GM19328 (cell line): ENCODE data around the gene LPIN3.
"Not testable (repeated sequence)": the region's sequence is repeated elsewhere in the genome, so short reads cannot be mapped to it uniquely, and the experiment has no call there.

Experiments
- ATAC-seq: cut with Tn5 transposase; IDR thresholded peaks from one replicate; pipeline ENCODE4 v1.9.1; 2021; ENCODE audit warnings: mild to moderate bottlenecking, moderate library complexity; ENCODE audit not compliant: unreplicated experiment

The LPIN3 gene, protein sequence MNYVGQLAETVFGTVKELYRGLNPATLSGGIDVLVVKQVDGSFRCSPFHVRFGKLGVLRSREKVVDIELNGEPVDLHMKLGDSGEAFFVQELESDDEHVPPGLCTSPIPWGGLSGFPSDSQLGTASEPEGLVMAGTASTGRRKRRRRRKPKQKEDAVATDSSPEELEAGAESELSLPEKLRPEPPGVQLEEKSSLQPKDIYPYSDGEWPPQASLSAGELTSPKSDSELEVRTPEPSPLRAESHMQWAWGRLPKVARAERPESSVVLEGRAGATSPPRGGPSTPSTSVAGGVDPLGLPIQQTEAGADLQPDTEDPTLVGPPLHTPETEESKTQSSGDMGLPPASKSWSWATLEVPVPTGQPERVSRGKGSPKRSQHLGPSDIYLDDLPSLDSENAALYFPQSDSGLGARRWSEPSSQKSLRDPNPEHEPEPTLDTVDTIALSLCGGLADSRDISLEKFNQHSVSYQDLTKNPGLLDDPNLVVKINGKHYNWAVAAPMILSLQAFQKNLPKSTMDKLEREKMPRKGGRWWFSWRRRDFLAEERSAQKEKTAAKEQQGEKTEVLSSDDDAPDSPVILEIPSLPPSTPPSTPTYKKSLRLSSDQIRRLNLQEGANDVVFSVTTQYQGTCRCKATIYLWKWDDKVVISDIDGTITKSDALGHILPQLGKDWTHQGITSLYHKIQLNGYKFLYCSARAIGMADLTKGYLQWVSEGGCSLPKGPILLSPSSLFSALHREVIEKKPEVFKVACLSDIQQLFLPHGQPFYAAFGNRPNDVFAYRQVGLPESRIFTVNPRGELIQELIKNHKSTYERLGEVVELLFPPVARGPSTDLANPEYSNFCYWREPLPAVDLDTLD

GRCh38 chr20:41340327-41341055 is at the start of gene LPIN3:
TSS of gene LPIN3 (plus strand) at chr20:41340821. CDS start at chr20:41345804, 4,983 bp downstream.
- no peak for ATAC-seq

DNA sequence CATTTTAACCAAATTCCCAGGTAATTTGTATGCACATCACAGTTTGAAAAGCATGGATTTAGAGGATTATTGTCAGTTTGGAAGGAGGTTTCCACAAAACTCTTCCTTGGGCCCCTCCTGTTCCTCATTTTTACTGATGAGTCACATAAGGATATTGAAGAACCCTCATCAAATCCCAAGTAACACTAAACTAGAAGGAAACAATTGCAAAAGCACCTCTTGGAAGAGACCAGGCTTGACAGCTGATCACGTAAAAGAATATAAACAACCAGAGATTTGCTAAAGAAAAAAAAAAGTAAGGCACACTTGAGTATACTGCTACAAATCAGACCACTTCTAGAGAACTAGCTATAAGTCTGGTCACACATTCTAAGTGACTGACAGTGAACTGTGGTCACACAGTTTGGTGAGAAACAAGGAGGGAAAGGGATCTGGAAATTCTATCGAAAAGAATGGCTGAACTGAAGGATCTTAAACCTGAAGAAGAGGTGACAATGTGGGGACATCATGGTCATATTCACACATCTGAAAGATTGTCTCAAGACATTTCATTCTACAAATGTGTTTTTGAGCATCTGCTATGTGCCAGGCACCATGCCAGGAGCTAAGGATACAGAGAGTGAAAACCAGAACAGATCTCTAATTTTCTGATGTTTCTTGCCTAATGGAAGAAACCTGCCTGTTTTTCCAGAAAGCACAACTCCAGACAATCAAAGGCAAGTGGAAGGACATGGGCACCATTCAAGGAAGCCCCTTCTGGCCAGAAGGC is 47.2 kb upstream of the LPIN3 start:
- ATAC-seq = no peak

- no peak for ATAC-seq
These were observed 40.7 kb upstream of the LPIN3 start for GRCh38 chr20:41299899-41300298.

GRCh38 chr20:41300383-41300782 is 40.2 kb upstream of the LPIN3 start:
- no peak for ATAC-seq

DNA sequence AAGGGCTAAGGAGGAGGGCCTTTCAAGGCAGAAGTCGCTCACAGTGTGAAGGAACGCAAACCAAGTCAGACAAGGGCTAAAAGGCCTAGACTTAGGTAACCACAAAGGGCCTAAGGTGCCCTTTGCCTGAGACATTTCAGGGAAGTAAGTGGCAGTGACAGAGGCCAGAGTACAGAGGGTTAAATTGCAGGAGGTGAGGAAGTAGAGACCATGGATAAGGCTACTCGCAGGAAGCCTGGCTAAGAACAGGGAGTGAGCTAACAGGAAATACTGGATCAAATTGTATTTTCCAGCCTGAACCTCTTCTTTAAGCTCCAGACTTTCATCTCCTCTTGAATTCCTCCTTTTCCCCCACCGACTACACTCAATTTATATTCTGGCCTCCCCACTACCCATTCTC is 39.7 kb upstream of the LPIN3 start:
- ATAC-seq = no peak

DNA sequence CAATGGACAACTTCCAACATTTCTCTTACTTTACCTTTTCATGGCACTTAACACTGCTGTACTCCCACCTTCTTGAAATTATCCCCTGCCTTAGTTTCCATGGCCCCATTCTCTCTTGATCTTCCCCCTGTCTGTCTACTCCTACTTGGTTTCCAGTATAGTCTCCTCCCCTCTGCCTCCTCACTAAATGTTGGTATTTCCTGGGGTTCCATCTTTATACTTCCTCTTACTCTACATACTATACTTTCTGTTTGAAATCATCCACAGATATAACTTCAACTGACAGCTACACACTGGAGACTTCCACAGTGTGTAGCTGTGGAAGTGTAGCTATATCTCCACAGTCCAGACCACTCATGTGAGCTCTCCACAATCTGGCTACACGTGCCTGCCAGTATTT is 36.6 kb upstream of the LPIN3 start:
- ATAC-seq = no peak

- ATAC-seq = no peak
These were observed 36.1 kb upstream of the LPIN3 start for GRCh38 chr20:41304424-41305079.

- peak; percentile 84 for ATAC-seq
These were observed 34.4 kb upstream of the LPIN3 start for GRCh38 chr20:41306061-41306727.

DNA sequence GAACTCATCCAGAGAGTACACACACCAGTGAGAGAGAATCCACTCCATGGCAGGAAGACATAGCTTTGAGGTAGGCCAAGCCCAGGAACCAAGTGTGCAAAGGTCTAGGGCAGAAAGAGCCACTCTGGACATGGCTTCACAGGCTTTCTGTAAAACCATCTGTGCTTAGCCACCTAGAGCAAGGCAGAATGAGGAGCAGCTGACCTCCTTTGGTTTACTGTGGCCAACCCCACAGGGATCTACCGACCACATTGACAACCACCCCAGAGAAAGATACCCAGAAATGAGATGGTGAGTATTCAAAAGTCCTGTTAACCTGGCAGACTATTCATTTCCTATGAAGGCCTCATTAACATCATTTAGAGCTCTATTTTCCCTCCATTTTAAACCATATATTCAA is 33.6 kb upstream of the LPIN3 start:
- no peak for ATAC-seq

GRCh38 chr20:41308290-41308711 is 32.3 kb upstream of the LPIN3 start:
- ATAC-seq = no peak

DNA sequence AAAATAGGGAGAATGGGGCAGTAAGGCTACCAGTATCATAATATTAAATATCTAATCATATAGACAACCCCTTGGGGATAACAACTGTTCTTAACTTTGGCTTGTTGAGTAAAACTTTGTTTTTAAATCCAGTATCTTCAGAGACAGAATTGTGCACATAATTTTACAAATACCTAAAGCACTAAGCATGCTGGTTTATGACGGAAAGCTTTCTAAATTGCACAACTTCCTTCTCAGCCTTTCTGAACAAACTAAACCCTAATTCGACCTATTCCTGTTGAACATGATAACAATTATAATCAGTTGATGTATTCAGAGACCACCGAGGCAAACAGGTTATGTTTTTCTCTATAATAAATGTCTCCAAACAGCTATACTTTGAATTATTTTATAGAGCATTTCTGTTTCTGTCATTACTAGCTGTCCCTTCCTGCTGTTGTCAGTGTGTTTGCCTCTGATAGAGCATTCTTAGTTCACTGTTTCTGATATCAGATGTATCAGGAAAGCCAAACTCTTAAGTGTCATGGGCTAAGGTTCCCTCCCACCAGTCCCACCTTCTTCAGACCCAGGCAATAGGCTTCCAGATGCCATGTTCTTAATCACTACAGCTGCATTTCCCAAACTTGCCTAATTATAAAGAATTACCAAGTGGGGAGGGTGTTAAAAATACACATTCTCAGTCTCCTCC is 31.8 kb upstream of the LPIN3 start:
- no peak for ATAC-seq

GRCh38 chr20:41309817-41310216 is 30.8 kb upstream of the LPIN3 start:
- ATAC-seq = no peak

GRCh38 chr20:41312009-41312408 is 28.6 kb upstream of the LPIN3 start:
- not testable (repeated sequence) for ATAC-seq

DNA sequence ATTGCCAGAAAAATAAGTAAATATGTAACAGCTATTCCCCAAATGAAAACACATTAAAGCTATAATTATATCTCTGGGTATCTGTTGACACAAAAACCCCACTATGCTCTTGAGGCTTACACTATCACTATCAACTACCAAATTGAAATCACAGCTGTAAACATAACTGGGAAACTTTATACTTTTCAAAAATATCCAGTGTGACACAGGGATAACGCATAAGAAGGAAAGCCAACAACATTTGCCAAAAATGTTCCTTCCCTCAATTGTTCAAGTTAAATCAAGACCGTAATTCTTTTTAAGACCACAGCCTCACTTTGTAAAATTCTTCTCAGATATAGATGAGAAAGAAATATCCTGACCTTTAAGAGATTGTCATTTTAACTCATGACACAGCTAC is 26.2 kb upstream of the LPIN3 start:
- no peak for ATAC-seq

DNA sequence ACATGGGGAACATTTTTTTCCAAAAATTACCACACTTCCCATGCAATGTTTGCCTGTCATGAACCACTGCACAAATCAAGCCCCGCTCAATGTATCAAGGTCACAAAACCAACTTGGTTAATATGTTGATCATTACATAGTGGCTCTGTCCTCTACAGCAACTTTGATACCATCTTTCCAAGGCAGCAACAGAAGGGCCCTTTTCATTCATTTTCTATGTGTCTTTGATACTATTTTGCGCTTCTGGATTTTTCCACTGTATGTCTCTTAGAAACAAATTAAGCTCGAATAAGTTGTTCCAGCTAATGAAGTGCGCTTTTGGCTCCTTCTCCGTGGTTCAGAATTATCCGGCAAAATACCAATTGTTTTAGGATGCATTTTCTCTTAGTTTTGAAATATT is 24.6 kb upstream of the LPIN3 start:
- no peak for ATAC-seq

- ATAC-seq = peak; percentile 57
These were observed 23.7 kb upstream of the LPIN3 start for GRCh38 chr20:41316602-41317545.

DNA sequence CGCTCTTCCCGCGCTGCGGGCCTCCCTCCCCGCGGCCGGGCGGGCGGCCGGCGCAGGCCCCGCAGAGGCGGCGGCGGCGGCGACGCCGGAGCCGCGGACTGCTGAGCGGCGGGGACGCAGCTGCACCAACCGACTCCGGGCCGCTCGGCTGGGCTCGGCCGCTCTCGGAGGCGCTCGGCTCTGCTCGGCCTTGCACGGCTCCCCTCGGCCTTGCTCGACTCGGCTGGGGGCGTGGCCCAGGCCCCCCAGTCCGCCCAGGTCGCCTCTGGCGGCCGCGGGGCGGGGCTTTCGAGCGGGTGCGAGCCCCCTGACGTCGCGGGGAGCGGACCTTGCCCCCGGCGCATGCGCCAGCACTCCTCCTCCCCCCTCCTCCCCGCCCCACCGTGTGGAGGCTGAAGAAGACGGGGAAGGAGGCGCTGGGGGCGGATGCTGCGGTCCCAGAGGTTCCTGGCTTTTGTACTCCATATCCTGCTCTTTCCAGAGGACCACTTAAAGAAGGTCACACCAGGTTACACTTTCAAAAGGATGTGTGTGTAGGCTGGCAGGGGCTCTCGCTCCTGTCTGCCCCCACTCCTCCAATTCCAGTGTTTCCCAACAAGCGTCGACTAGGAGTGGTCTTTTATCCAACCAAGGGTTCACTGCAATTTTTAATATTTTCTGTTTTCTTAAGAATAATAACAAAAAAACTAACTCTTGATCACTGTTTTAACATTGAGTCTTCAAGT is 22.9 kb upstream of the LPIN3 start, which contains the start of gene ZHX3:
ZHX3 (minus strand) TSS at position 186 of the 725 bp plus-strand sequence. CDS start 112,815 bp downstream, outside the sequence.
- peak; percentile 99 for ATAC-seq
